ENCODE data around the gene GNB1L. TPM values are rescaled to one million over a fixed set of nuclear protein-coding genes. Genes with fewer than 3 reads are reported as not detected.

The GNB1L gene
- total RNA-seq, 1 experiment from 2014 or later, result 18.0 TPM

DNA sequence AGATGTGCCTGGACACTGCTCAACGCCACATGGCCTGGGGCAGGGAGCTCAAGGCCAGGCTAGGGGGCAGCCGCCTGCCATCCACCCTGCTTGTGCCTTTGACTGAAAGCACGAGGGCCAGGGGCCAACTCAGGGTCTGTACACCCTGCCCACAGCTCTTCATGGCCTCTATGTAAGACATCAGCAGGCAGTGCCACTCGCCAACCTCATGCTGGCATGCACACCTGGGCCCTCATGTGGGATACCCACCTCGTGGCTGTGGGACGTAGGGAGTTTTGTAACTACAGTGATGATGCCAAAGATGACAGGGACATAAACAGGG lies 68.4 kb downstream of the GNB1L start:
- no peak for ATAC-seq
- Mint-ChIP-seq H3K4me3 (no peak overlapping the region), H3K27me3 (ENCODE audit: low read depth) (peaks cover 2% of the 10 kb centered on the region; the same call in 1 of the 2 replicates), H3K9me3 (no peaks in the 10 kb centered on the region), H3K27ac (no peak overlapping the region), H3K36me3 (0 out of 2 replicates have a peak, but pooled peaks cover 2% of the 10 kb centered on the region), H3K4me1 (no peaks in the 10 kb centered on the region)
- TF ChIP-seq SP1 (CRISPR knock-in tag; conservative IDR thresholded peaks at IDR 0.05), result no peak
- no peak for TF ChIP-seq ZNF423 (CRISPR knock-in tag; IDR thresholded peaks at IDR 0.05)
- ChIA-PET CTCF (interaction anchor here (1.1 kb wide), 1 partner anchor 15 kb away, joined by 4 read pairs; no protein-coding TSS in a partner anchor), POLR2A (no interaction called here)
- no peak for DNase-seq (ENCODE audit: low spot score)

DNA sequence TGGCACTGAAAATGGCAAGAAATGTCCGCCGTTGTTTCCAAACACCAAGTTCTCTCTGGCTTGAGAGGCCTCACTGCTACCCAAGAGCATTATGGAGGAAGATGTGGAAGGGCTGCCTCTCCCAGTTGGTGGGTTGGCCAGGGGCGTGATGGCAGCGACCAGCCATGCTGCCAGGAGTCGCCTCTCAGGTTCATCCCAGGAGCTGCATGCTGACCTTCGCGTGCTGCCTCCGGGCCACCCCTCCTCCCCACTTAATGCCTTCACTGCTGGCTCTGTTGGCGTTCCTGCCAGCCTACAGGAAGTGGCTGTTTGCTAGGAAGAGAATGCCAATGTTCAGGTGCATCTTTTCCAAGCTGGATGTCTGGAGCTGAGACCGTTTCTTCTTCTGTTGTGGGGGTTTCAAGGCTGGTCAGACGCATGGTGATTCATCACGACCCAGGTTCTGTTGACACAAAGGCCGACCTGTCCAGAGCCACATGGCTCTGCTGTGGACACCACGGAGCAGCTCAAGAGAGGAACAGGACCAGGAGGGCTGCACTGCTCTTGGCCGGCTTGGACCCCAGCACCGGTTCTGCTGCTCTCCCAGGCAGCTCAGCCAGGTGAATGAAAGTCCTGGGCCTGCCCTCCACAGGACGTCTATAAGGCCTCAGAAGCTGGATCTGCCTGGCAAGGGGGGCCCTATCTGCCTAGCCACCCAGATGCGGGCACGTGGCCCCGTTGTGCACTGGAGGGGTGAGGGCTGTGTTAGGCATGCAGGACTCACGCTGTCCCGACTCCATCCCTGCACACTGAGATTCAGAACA lies 69.0 kb downstream of the GNB1L start:
- POLR2A ChIA-PET, result no interaction called here
- H3K9me3 Mint-ChIP-seq, result no peaks in the 10 kb centered on the region

DNA sequence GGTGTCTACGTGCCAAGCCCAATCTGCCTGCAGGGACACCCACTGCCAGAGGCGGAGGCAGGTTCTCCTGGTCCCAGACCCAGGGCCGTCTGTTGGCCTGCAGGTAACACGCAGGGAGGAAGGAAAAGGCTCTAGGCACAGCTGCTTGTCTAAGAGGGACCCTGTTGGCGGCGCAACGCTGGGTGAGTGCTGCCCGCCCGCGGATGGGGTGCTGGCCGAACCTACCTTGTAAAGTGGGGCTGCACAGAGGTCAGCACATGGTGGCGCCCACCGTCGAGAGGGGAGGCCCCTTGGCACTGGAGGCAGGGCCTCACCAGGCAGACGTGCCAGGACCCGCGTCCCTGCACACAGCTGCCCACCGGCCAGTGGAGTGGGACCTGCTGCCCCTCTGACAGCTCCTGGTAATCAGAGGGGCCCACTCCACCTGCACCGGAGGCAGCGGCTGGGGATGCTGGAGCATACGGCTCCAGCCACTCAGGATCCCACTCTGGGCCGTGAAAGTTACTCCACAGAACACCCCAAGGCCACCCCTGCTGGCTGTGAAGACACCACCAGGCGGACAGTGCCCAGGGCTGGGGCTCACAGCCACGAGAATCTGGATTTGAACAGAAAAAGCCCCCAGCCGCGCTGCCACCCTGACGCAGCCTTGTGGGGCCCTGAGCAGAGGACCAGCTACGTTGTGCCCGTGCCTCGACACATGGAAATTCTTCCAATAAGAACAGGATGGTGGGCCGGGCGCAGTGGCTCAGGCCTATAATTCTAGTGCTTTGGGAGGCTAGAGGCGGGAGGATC lies 70.1 kb downstream of the GNB1L start:
- ChIA-PET CTCF (interaction anchor here (1.0 to 2.6 kb wide), 4 partner anchors 16 to 126 kb away, joined by 3 to 13 read pairs (median 5); no protein-coding TSS in a partner anchor), POLR2A (interaction anchor here (0.5 kb wide), 1 partner anchor 1633 kb away, joined by 5 read pairs; no protein-coding TSS in a partner anchor)
- ATAC-seq (peak; percentile 55), DNase-seq (ENCODE audit: low spot score) (peak; percentile 35)
- Mint-ChIP-seq H3K36me3 (no peaks in the 10 kb centered on the region), H3K4me1 (no peaks in the 10 kb centered on the region), H3K27ac (no peak overlapping the region), H3K27me3 (ENCODE audit: low read depth) (0 out of 2 replicates have a peak, but pooled peaks cover 2% of the 10 kb centered on the region), H3K4me3 (no peak overlapping the region), H3K9me3 (no peaks in the 10 kb centered on the region)
- no peak for TF ChIP-seq RORB (CRISPR knock-in tag; IDR thresholded peaks at IDR 0.05)
- TF ChIP-seq SMAD3 (CRISPR knock-in tag; IDR thresholded peaks at IDR 0.05; ENCODE audit: borderline replicate concordance), result no peak
- TF ChIP-seq, protein P1, sequence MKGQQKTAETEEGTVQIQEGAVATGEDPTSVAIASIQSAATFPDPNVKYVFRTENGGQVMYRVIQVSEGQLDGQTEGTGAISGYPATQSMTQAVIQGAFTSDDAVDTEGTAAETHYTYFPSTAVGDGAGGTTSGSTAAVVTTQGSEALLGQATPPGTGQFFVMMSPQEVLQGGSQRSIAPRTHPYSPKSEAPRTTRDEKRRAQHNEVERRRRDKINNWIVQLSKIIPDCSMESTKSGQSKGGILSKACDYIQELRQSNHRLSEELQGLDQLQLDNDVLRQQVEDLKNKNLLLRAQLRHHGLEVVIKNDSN (CRISPR knock-in tag; IDR thresholded peaks at IDR 0.05), result no peak
- no peak for TF ChIP-seq CREB1 (CRISPR knock-in tag; IDR thresholded peaks at IDR 0.05)

More for the DNA sequence above, 69.0 kb downstream of the GNB1L start:
- H3K4me1 Mint-ChIP-seq, result no peaks in the 10 kb centered on the region
- no peaks in the 10 kb centered on the region for H3K36me3 Mint-ChIP-seq
- CTCF ChIA-PET, result interaction anchor here (1.0 to 2.6 kb wide), 3 partner anchors 15 to 124 kb away, joined by 3 to 13 read pairs (median 4); no protein-coding TSS in a partner anchor
- no peak overlapping the region for H3K4me3 Mint-ChIP-seq
- no peak for ATAC-seq
- no peak overlapping the region for H3K27ac Mint-ChIP-seq
- no peak for DNase-seq (ENCODE audit: low spot score)
- TF ChIP-seq RELA (CRISPR knock-in tag; IDR thresholded peaks at IDR 0.05; ENCODE audit: borderline replicate concordance) (no peak), ZNF317 (CRISPR knock-in tag; IDR thresholded peaks at IDR 0.05; ENCODE audit: borderline replicate concordance, low read depth) (no peak), FOXP1 (CRISPR knock-in tag; IDR thresholded peaks at IDR 0.05; ENCODE audit: borderline replicate concordance) (no peak), NFATC4 (CRISPR knock-in tag; IDR thresholded peaks at IDR 0.05) (no peak), SP1 (CRISPR knock-in tag; conservative IDR thresholded peaks at IDR 0.05) (no peak), SMAD4 (CRISPR knock-in tag; IDR thresholded peaks at IDR 0.05) (no peak), MYBL2 (CRISPR knock-in tag; IDR thresholded peaks at IDR 0.05) (no peak), ZNF121 (CRISPR knock-in tag; IDR thresholded peaks at IDR 0.05) (no peak), NR3C1 (CRISPR knock-in tag; conservative IDR thresholded peaks at IDR 0.05; ENCODE audit: low read depth) (no peak), MXD4 (CRISPR knock-in tag; IDR thresholded peaks at IDR 0.05; ENCODE audit: borderline replicate concordance) (no peak), TCF7 (CRISPR knock-in tag; IDR thresholded peaks at IDR 0.05; ENCODE audit: low read depth) (no peak), GRHL2 (CRISPR knock-in tag; IDR thresholded peaks at IDR 0.05; ENCODE audit: insufficient replicate concordance, severe bottlenecking) (no peak)
- TF ChIP-seq, protein P2, sequence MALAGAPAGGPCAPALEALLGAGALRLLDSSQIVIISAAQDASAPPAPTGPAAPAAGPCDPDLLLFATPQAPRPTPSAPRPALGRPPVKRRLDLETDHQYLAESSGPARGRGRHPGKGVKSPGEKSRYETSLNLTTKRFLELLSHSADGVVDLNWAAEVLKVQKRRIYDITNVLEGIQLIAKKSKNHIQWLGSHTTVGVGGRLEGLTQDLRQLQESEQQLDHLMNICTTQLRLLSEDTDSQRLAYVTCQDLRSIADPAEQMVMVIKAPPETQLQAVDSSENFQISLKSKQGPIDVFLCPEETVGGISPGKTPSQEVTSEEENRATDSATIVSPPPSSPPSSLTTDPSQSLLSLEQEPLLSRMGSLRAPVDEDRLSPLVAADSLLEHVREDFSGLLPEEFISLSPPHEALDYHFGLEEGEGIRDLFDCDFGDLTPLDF (CRISPR knock-in tag; IDR thresholded peaks at IDR 0.05), result no peak
- TF ChIP-seq, protein P3, sequence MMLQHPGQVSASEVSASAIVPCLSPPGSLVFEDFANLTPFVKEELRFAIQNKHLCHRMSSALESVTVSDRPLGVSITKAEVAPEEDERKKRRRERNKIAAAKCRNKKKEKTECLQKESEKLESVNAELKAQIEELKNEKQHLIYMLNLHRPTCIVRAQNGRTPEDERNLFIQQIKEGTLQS (CRISPR knock-in tag; conservative IDR thresholded peaks at IDR 0.05), result no peak
- TF ChIP-seq, protein P4, sequence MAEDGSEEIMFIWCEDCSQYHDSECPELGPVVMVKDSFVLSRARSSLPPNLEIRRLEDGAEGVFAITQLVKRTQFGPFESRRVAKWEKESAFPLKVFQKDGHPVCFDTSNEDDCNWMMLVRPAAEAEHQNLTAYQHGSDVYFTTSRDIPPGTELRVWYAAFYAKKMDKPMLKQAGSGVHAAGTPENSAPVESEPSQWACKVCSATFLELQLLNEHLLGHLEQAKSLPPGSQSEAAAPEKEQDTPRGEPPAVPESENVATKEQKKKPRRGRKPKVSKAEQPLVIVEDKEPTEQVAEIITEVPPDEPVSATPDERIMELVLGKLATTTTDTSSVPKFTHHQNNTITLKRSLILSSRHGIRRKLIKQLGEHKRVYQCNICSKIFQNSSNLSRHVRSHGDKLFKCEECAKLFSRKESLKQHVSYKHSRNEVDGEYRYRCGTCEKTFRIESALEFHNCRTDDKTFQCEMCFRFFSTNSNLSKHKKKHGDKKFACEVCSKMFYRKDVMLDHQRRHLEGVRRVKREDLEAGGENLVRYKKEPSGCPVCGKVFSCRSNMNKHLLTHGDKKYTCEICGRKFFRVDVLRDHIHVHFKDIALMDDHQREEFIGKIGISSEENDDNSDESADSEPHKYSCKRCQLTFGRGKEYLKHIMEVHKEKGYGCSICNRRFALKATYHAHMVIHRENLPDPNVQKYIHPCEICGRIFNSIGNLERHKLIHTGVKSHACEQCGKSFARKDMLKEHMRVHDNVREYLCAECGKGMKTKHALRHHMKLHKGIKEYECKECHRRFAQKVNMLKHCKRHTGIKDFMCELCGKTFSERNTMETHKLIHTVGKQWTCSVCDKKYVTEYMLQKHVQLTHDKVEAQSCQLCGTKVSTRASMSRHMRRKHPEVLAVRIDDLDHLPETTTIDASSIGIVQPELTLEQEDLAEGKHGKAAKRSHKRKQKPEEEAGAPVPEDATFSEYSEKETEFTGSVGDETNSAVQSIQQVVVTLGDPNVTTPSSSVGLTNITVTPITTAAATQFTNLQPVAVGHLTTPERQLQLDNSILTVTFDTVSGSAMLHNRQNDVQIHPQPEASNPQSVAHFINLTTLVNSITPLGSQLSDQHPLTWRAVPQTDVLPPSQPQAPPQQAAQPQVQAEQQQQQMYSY (CRISPR knock-in tag; IDR thresholded peaks at IDR 0.05), result no peak
- 0 out of 2 replicates have a peak, but pooled peaks cover 2% of the 10 kb centered on the region for H3K27me3 Mint-ChIP-seq (ENCODE audit: low read depth)

Data from WTC11 (cell line).